GM12878 (cell line): ENCODE measurements around the gene UBE2O.

ENCODE experiments used
- CHD4 ChIP-seq: fragments of 200-600 bp; sonication (generic); IDR thresholded peaks from 2 replicates; pipeline ENCODE4 v1.6.1; 2016; ENCODE audit warnings: mild to moderate bottlenecking
- DPF2 ChIP-seq: fragments of 450-650 bp; IDR thresholded peaks from 2 replicates; pipeline ENCODE4 v1.6.1; 2017; ENCODE audit warnings: mild to moderate bottlenecking
- RFX5 ChIP-seq: IDR thresholded peaks from 2 replicates; pipeline ENCODE4 v1.6.1; 2011; ENCODE audit warnings: low read depth, low read length, improper control_type of control experiment
- TARDBP ChIP-seq: IDR thresholded peaks from 2 replicates; pipeline ENCODE4 v1.6.1; 2016; ENCODE audit warnings: borderline replicate concordance
- TF ChIP-seq, protein P1 (sequence below): fragments of 450-650 bp; IDR thresholded peaks from 2 replicates; pipeline ENCODE4 v1.6.1; 2017; ENCODE audit warnings: mild to moderate bottlenecking, moderate library complexity
- TF ChIP-seq, protein P2 (sequence below), 3 experiments: IDR thresholded peaks in 2 of 3; conservative IDR thresholded peaks in 1 of 3; 2 replicates each; pipeline ENCODE4 v1.5.1; 2011; ENCODE audit warnings: low read depth in 3 of 3, low read length in 3 of 3, mild to moderate bottlenecking in 3 of 3, control low read depth in 2 of 3, moderate library complexity in 2 of 3, inconsistent platforms in 1 of 3, mixed read lengths in 1 of 3; ENCODE audit not compliant: control insufficient read depth in 2 of 3, insufficient read depth in 1 of 3; ENCODE audit errors: extremely low read depth in 1 of 3

DNA sequence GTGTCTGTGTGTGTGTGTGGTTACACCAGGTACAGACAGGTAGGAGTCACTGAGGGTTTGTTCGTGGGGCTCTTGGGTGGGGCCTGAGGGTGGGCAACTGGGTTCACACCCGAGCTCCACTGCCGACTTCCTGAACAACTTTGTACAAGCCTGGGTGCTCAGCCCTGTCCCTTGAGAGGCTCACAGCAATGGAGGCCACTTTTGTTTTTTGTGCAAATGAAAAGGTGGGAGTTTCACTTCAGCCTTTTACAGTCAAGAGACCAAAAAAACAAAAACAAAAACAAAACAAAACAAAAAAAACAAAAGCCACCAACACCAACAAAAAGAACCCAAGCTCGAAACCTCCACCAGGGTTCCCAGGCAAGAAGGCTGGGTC lies 45.9 kb upstream of the UBE2O start:
- TF ChIP-seq, protein P1, sequence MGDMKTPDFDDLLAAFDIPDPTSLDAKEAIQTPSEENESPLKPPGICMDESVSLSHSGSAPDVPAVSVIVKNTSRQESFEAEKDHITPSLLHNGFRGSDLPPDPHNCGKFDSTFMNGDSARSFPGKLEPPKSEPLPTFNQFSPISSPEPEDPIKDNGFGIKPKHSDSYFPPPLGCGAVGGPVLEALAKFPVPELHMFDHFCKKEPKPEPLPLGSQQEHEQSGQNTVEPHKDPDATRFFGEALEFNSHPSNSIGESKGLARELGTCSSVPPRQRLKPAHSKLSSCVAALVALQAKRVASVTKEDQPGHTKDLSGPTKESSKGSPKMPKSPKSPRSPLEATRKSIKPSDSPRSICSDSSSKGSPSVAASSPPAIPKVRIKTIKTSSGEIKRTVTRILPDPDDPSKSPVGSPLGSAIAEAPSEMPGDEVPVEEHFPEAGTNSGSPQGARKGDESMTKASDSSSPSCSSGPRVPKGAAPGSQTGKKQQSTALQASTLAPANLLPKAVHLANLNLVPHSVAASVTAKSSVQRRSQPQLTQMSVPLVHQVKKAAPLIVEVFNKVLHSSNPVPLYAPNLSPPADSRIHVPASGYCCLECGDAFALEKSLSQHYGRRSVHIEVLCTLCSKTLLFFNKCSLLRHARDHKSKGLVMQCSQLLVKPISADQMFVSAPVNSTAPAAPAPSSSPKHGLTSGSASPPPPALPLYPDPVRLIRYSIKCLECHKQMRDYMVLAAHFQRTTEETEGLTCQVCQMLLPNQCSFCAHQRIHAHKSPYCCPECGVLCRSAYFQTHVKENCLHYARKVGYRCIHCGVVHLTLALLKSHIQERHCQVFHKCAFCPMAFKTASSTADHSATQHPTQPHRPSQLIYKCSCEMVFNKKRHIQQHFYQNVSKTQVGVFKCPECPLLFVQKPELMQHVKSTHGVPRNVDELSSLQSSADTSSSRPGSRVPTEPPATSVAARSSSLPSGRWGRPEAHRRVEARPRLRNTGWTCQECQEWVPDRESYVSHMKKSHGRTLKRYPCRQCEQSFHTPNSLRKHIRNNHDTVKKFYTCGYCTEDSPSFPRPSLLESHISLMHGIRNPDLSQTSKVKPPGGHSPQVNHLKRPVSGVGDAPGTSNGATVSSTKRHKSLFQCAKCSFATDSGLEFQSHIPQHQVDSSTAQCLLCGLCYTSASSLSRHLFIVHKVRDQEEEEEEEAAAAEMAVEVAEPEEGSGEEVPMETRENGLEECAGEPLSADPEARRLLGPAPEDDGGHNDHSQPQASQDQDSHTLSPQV: no peak
- TF ChIP-seq, protein P2, sequence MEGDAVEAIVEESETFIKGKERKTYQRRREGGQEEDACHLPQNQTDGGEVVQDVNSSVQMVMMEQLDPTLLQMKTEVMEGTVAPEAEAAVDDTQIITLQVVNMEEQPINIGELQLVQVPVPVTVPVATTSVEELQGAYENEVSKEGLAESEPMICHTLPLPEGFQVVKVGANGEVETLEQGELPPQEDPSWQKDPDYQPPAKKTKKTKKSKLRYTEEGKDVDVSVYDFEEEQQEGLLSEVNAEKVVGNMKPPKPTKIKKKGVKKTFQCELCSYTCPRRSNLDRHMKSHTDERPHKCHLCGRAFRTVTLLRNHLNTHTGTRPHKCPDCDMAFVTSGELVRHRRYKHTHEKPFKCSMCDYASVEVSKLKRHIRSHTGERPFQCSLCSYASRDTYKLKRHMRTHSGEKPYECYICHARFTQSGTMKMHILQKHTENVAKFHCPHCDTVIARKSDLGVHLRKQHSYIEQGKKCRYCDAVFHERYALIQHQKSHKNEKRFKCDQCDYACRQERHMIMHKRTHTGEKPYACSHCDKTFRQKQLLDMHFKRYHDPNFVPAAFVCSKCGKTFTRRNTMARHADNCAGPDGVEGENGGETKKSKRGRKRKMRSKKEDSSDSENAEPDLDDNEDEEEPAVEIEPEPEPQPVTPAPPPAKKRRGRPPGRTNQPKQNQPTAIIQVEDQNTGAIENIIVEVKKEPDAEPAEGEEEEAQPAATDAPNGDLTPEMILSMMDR (IDR thresholded peaks at IDR 0.05 in 2 of 3, conservative IDR thresholded peaks at IDR 0.05 in 1 of 3; ENCODE audit: control insufficient read depth in 2 of 3, extremely low read depth in 1 of 3, insufficient read depth in 1 of 3, low read depth in 3 of 3, low read length in 3 of 3): no peak
- TF ChIP-seq TARDBP (no peak), DPF2 (no peak), RFX5 (no peak), CHD4 (no peak)
